ENCODE results near the gene AGBL3. TPM values are rescaled to one million over a fixed set of nuclear protein-coding genes. Genes with fewer than 3 reads are reported as not detected.
A peak's percentile ranks its signal among the peaks of the same experiment; 100 is the strongest.

Gene AGBL3
- total RNA-seq, 4 donors from 2014 or later, result 0.41 to 2.6 (median 1.1) TPM; not detected in 1

DNA sequence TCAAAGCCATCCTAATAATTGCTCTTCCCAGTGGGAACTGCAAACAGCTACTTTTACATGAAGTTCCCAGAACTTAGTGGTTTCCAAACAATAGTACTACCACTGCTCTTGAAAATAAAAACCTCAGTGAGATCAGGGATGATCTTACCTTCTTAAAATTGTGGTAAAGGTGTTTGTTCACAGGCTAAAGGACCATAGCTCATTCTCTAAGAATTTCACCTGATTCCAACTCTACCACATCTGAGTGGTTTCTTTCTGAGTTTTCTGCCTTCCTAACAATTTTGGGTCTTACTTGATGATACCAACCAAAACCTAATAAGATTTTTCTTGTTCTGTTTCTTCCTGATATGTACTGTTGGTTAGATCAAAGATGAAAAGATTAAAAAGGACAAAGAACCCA, 45.6 kb upstream of the AGBL3 start:
- no peaks in the 10 kb centered on the region for H3K9me3 ChIP-seq
- peaks cover 0 to 5% (median 2%) of the 10 kb centered on the region in 4 donors for H3K36me3 ChIP-seq
- H3K27me3 ChIP-seq, result no peaks in the 10 kb centered on the region
- intact Hi-C loops (cut with DNase I; ENCODE audit: low total_unique reads) (loop anchor here (10.0 kb wide), 1 partner anchor 246 kb away; no protein-coding TSS in a partner anchor), in situ Hi-C loops (cut with MboI; ENCODE audit: low pct_ligation_motif_present in 1 of 4, low pct_unique_long_range_greater_than_20kb in 1 of 4, low sequenced_read_pairs in 3 of 4) (no loop called here)
- DNase-seq, result no peak
- peak overlapping the region; percentile 13 to 51 (median 32) for H3K27ac ChIP-seq
- H3K4me1 ChIP-seq, result peaks cover 0 to 6% (median 0%) of the 10 kb centered on the region in 4 donors
- H3K4me3 ChIP-seq, result no peak overlapping the region
- no peak for TF ChIP-seq POLR2AphosphoS5 (IDR thresholded peaks at IDR 0.05)
- no peak for TF ChIP-seq POLR2A (IDR thresholded peaks at IDR 0.05)
- TF ChIP-seq, protein P1, sequence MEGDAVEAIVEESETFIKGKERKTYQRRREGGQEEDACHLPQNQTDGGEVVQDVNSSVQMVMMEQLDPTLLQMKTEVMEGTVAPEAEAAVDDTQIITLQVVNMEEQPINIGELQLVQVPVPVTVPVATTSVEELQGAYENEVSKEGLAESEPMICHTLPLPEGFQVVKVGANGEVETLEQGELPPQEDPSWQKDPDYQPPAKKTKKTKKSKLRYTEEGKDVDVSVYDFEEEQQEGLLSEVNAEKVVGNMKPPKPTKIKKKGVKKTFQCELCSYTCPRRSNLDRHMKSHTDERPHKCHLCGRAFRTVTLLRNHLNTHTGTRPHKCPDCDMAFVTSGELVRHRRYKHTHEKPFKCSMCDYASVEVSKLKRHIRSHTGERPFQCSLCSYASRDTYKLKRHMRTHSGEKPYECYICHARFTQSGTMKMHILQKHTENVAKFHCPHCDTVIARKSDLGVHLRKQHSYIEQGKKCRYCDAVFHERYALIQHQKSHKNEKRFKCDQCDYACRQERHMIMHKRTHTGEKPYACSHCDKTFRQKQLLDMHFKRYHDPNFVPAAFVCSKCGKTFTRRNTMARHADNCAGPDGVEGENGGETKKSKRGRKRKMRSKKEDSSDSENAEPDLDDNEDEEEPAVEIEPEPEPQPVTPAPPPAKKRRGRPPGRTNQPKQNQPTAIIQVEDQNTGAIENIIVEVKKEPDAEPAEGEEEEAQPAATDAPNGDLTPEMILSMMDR (IDR thresholded peaks at IDR 0.05), result no peak
- TF ChIP-seq EP300 (IDR thresholded peaks at IDR 0.05; ENCODE audit: low read depth), result no peak

DNA sequence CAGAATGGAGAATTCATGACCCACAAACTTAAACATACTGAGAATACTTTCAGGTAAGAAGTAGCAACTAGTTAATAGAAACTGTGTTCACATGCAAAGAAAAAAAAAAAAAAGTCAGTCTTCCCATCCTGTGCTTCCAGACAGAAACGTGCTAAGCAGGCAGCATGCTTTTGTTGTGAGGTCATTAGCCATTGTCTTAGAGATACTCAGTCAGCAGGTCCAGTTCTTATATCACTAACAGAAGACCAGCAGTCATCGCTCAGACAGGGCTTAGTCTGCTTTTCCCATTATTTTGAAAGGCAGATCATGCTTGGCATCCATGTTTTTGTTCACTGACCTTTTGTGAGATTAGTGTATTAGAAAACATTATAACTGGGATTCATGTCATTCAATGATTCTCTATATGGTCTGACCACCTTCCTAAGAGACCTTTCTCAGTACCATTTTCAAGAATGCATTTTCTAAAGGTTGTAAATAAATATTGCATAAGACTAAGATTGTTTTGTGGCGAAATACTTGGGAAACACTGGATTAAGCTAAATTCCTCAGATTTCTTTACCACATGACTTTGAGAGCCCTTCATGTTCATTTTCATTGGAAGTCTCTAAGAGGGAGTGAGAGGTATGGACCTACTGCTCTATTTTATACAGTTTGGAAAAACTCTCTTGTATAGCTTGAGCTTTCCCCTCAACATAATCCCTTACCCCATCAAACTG, 45.0 kb upstream of the AGBL3 start:
- peak overlapping the region; percentile 16 to 51 (median 48) for H3K27ac ChIP-seq
- H3K9me3 ChIP-seq, result no peaks in the 10 kb centered on the region
- TF ChIP-seq EP300 (IDR thresholded peaks at IDR 0.05; ENCODE audit: low read depth) (no peak), POLR2A (IDR thresholded peaks at IDR 0.05) (no peak), POLR2AphosphoS5 (IDR thresholded peaks at IDR 0.05) (peak in 2 of 3 donors; percentile 2 to 24)
- TF ChIP-seq, protein P1 (IDR thresholded peaks at IDR 0.05), result no peak
- H3K4me1 ChIP-seq, result peaks cover 0 to 6% (median 0%) of the 10 kb centered on the region in 4 donors
- H3K36me3 ChIP-seq, result peaks cover 0 to 5% (median 2%) of the 10 kb centered on the region in 4 donors
- intact Hi-C loops (cut with DNase I; ENCODE audit: low total_unique reads), result loop anchor here (10.0 kb wide), 1 partner anchor 247 kb away; no protein-coding TSS in a partner anchor
- WGBS, 2 donors (ENCODE audit: low coverage in 1 of 2), result 46 to 61% methylated on average over 3 of the region's 3 CpGs
- in situ Hi-C loops (cut with MboI; ENCODE audit: low pct_ligation_motif_present in 1 of 4, low pct_unique_long_range_greater_than_20kb in 1 of 4, low sequenced_read_pairs in 3 of 4), result no loop called here
- no peak overlapping the region for H3K4me3 ChIP-seq
- DNase-seq, result no peak
- H3K27me3 ChIP-seq, result no peaks in the 10 kb centered on the region

DNA sequence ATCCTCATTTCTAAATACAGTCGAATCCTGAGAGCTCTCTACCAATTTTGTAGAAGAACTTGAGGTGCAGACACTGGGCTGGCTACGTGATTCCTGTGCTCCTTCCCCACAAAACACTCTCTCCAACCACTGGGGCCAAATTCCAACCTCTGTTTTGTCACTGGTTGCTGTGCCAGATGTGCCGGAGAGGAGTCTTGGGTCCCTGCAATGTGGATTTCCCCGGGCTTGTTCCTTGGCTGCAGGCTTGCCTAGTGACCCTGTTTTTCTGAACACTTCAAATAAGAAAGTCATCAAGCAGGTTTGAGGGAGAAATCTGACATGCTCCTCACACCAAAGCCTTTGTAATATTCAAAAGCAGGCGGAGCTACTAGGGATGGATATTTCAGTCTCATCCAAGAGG, 44.4 kb upstream of the AGBL3 start:
- in situ Hi-C loops (cut with MboI; ENCODE audit: low pct_ligation_motif_present in 1 of 4, low pct_unique_long_range_greater_than_20kb in 1 of 4, low sequenced_read_pairs in 3 of 4), result no loop called here
- no peak for TF ChIP-seq EP300 (IDR thresholded peaks at IDR 0.05; ENCODE audit: low read depth)
- no peak for TF ChIP-seq POLR2AphosphoS5 (IDR thresholded peaks at IDR 0.05)
- TF ChIP-seq, protein P1 (IDR thresholded peaks at IDR 0.05), result no peak
- TF ChIP-seq POLR2A (IDR thresholded peaks at IDR 0.05), result no peak
- Histone ChIP-seq H3K4me1 (peaks cover 0 to 5% (median 0%) of the 10 kb centered on the region in 4 donors), H3K27ac (peak overlapping the region; percentile 16 to 51 (median 48)), H3K27me3 (no peaks in the 10 kb centered on the region), H3K9me3 (no peaks in the 10 kb centered on the region), H3K36me3 (peaks cover 0 to 5% (median 2%) of the 10 kb centered on the region in 4 donors), H3K4me3 (no peak overlapping the region)
- 74 to 86% methylated on average over 4 to 5 of the region's 5 CpGs for WGBS, 2 donors (ENCODE audit: low coverage in 1 of 2)
- no peak for DNase-seq
- intact Hi-C loops (cut with DNase I; ENCODE audit: low total_unique reads), result loop anchor here (10.0 kb wide), 1 partner anchor 247 kb away; no protein-coding TSS in a partner anchor

DNA sequence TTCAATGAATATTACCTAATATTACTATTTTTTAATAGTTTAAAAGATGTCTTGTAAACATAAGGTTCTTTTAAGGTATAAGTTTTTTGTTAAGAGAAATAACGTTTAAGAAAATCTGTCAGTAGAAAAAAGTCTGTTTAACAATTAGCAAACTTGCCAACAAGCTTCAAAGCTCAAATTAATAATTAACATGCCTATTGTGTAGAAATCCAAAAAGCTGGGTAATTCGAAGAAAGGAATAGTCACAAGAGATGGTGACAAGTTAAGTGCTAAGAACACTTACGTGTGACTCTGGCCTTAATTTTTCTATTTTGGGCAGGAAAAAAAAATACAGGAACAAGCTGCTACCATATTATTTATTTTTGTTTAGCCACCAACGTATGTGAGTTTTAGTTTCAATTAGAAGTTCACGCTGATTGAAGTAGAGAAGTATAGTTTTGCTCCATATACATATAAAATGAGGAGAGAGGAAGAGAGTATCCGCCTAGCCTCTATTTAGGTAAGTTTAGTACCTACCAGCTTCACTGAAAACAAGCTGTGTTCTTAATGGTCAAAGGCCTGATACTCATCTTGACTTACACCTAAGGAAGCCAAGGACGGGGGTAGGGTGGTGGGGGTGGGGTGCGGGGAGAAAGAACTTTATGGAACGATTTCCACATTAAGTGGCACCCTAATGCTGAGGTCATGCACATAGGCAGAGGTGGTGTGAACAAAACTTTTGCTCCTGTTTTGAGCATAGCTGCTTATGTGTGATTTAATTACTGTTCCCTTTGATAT, 43.4 kb upstream of the AGBL3 start:
- no peak for DNase-seq
- TF ChIP-seq, protein P1 (IDR thresholded peaks at IDR 0.05), result no peak
- no peak for TF ChIP-seq POLR2A (IDR thresholded peaks at IDR 0.05)
- TF ChIP-seq POLR2AphosphoS5 (IDR thresholded peaks at IDR 0.05), result no peak
- TF ChIP-seq EP300 (IDR thresholded peaks at IDR 0.05; ENCODE audit: low read depth), result no peak
- Histone ChIP-seq H3K9me3 (no peaks in the 10 kb centered on the region), H3K27me3 (no peaks in the 10 kb centered on the region), H3K36me3 (peaks cover 0 to 10% (median 3%) of the 10 kb centered on the region in 4 donors), H3K4me1 (no peaks in the 10 kb centered on the region), H3K27ac (no peak overlapping the region), H3K4me3 (no peak overlapping the region)
- intact Hi-C loops (cut with DNase I; ENCODE audit: low total_unique reads), result loop anchor here (10.0 kb wide), 1 partner anchor 248 kb away; no protein-coding TSS in a partner anchor
- in situ Hi-C loops (cut with MboI; ENCODE audit: low pct_ligation_motif_present in 1 of 4, low pct_unique_long_range_greater_than_20kb in 1 of 4, low sequenced_read_pairs in 3 of 4), result no loop called here
- WGBS, 2 donors (ENCODE audit: low coverage in 1 of 2), result 55 to 56% methylated on average over 9 of the region's 9 CpGs

Measured in transverse colon (tissue), 4 donors.